Stimulated activated CD8-positive, alpha-beta memory T cell treated with anti-CD3 and anti-CD28 coated beads, Interleukin-15, amount 100 ng/mL, for 1 hour (primary cell): ENCODE measurements around the gene HOXC11.

Experiments used
- DNase-seq: peaks from one replicate; pipeline ENCODE4 v3.0.0-alpha.2; 2020; ENCODE audit warnings: low read depth

HOXC11 gene

DNA sequence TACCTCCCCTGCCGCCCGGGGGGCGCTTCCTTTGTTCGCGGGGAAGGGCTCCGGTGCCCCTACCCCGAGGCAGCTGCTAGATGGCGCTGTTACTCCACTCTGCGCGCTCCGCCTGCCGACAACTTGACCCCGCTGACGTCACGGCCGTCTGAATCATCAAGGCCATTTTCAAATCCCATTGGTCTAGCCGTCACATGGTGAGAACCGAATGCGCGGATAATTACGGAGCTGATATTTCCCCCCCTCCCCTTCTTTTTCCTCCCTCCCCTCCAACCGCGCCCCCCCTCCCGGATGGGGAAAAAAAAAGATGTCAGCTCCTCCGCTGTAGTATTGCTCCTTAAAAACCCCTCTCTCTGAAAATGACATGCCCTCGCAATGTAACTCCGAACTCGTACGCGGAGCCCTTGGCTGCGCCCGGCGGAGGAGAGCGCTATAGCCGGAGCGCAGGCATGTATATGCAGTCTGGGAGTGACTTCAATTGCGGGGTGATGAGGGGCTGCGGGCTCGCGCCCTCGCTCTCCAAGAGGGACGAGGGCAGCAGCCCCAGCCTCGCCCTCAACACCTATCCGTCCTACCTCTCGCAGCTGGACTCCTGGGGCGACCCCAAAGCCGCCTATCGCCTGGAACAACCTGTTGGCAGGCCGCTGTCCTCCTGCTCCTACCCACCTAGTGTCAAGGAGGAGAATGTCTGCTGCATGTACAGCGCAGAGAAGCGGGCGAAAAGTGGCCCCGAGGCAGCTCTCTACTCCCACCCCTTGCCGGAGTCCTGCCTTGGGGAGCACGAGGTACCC lies 12.2 kb downstream of the HOXC11 start, which contains the start of gene HOXC10:
Gene HOXC10, plus strand, starts transcription at position 246 of the 791 bp plus-strand sequence. Its CDS starts 114 bp downstream, at position 360.
- peak; percentile 54 for DNase-seq

DNA sequence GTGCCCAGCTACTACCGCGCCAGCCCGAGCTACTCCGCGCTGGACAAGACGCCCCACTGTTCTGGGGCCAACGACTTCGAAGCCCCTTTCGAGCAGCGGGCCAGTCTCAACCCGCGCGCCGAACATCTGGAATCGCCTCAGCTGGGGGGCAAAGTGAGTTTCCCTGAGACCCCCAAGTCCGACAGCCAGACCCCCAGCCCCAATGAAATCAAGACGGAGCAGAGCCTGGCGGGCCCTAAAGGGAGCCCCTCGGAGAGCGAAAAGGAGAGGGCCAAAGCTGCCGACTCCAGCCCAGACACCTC lies 12.7 kb downstream of the HOXC11 start:
- DNase-seq, result no peak

DNA sequence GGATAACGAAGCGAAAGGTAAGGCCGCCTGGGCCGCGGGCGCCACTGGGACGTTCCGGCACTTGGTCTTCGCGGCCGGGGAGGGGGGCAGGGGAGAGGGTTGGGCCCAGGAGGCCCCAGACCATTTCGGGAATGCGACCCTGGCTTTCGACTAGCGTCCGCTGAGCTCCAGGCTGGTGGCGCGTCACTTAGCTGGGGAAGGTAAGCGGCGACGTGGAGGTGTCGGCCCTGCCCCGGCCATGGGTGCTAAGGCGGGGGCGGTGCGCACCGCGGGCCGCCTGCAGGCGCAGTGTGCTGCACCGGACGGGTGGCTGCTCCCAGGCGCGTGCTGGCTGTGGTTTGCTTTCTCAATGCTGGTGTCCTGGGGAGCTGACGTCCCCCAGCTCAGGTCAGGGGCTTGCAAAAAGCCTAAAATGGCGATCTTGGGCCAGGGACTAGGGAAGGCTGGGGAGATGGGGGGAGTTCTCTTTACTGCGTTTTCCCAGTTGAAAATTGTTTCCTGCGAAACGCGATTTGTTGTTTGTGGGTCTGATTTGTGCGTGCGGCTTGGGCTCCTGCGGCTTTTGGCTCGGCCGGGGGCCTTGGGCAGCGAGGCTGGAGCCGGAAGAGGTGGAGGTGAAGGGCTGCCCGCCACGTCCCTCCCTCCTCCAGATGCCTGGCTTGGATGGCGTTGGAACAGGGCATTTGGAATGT lies 13.2 kb downstream of the HOXC11 start:
- DNase-seq, result no peak

DNA sequence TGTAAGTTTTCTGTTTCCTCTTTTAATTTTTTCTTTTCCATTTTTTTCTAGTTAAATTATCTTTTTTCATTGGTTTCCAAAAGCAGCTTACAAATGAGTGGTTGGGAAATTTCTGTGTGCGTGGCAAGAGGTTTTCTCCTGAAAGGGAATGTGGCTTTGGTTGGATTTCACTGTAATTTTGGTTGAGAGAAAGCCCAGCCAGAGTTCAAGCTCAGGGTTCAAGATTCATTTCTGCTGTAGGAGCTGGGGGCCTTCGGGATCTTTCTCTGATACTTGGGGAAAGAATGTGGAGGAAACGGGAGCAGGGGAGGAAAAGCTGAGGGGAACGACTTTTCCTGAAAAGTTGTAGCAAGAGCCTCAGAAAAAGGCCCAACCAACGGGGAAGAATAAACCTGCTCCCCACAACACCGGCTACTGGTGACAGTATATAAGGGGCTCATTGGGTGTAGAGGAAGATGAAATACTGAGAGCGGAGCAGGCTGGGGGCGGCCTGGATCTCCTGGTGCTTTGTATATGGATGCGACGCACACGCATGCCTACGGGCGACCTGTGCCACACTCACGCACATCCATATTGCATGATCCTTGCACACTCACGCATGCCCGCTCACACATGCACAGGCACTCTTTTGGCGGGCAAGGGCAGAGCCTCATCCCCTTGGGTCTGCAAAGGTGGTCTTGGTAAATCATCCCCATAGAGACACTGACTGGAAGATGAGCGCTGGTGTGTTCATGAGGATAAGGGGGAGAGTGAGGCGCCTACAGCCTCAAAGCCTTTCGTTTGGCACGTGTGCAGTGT lies 14.0 kb downstream of the HOXC11 start:
- DNase-seq, result no peak

DNA sequence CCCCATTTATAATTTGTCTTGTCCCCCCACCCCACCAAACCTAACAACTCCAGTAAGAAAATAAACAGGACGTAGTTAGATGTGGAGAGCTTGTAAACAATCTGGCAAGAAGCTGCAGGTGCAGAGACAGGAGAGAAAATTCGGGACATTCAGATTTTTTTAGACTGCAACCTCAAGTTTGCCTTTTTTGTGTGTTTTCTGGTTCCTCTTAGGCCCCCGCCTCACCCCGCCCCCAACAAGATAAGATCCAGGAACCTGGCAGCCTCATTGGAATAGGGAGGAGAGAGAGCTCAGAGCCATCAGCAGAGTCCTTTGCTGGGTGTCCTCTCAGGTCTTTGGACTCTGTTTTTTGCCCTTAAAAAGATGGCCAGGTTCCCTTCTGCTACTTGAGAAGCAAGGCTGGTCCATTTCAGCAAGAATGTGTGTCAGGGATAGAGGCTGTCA lies 14.9 kb downstream of the HOXC11 start:
- no peak for DNase-seq

DNA sequence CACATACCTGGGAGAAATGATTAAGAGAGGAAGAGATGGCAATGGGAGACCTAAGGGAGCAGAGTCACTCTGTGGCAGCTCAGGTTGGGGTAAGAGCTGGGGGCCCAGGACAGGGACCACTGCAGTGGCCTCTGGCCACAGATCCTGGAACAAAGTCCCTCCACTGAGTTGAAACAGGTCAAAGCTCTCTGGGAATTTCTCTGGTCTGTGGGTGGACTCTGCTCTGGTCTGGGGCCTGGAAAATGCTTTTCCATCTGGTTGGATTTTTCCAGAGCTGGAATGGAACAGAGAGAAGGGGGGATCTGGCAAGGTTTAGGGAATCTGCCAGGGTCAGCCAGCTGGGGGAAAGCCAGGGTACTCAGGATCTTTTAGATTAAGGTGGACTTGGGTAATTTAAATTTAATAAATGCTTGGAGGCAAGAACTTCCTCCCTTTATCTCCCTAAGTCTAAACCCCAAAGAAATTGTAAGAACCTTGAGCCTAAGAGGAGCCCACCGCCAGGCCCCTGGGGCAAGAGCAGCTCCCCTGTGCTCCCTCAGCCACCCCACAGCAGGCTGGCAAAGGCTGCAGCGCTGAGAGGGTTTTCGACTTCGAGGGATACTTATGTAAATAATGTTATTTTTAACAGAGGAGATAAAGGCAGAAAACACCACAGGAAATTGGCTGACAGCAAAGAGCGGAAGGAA lies 15.8 kb downstream of the HOXC11 start:
- no peak for DNase-seq

DNA sequence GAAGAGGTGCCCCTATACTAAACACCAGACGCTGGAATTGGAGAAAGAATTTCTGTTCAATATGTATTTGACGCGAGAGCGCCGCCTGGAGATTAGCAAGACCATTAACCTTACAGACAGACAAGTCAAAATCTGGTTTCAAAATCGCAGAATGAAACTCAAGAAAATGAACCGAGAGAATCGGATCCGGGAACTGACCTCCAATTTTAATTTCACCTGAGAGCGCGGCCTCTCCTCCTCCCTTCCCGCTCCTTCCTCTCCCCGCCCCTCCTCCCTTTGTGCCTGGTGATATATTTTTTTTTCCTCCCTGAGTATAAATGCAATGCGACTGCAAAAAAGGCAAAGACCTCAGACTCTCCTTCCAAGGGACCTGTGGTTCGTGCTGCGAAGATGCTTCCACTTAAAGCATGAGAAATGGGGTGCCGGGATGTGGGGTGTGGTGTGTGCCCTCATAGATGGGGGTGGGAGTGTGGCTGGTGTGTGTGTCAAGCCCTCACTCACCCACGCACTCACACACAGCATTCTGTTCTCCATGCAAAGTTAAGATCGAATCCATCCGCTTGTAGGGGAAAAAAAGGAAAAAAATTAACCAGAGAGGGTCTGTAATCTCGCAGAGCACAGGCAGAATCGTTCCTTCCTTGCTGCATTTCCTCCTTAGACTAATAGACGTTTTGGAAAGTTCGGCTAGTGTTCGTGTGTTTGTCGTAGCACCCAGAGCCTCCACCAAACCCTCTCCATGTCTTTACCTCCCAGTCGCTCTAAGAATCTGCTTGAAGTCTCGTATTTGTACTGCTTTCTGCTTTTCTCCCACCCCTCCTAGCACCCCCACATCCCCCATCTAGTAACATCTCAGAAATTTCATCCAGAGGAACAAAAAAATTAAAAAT lies 16.5 kb downstream of the HOXC11 start:
- no peak for DNase-seq

DNA sequence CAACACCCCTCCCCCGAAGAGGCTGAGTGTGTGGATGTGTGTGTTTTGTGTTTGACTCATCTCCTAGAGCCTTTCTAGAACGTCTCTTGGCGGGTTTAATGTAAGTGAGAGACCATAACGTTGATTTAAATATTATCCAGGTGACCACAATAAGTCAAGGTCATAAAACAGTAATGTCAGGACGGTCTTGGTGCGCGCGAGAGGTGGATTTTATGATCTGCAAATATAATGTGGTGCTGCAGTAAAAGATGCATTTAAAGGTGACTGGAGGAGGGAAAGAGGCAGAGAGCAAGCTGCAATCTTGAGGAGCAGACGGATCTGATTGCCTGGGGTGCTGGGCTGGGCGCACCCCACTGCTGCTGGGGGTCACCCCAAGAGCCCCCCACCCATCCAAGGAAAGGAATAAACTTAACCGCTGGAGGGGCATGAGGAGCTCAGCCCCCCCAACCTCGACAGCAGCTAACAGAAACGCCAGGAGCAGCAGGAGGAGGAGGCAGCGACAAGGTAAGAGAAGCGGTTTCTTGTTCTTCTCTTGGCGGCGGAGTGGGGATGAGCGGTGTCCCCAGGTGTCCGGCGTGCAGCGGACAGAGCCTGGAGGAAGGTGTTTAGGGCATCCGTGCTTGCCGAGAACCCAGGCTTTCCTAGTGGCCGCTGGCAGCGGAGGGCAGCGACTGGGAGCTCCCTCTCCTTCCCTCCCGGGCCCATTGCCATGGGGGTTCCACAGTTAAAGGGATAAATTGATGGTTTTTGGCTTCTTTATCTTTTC lies 17.6 kb downstream of the HOXC11 start:
- no peak for DNase-seq

DNA sequence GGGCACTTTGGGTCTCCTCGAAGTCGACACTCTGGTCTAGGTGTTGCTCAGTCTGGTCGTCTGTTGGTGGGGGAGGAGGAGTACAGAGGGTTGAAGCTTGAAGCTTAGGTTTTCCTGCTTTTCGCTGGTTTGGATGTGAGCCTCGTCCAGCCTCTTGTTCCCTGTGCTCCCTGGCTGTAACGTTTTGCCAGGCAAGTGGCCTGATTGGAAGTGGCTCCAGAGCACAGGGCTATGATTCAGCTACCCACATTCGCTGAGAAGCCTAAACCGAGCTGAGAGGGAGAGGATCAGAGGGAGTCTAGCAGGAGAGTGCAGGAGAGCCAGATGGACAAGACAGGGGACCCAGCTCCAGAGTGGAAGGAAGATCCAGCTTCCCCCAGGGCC lies 18.1 kb downstream of the HOXC11 start:
- no peak for DNase-seq

DNA sequence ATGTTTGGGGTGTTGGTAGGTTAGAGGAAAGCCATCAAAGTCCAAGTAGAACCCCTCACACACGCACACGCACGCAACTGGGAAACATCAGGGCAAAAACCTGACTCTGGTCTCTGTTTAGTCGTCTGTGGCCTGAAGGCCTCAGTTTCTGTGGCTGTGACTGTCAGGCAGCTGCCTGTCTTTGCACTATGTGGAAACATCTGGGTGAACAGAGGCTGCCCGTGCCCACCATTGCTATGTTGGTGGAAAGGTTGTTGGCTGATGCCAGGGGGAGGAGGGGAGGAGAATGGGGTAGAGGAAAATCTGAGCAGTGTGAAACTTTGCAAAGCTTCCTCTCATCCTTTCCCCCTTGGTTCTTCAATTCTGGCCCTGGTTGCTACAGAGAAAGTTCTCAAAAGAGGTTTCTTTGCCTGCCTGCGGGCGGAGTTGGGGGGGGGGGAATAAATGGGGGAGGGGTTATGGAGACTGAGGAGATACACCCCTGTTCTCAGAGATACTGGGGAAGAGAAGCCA lies 19.5 kb downstream of the HOXC11 start:
- no peak for DNase-seq

DNA sequence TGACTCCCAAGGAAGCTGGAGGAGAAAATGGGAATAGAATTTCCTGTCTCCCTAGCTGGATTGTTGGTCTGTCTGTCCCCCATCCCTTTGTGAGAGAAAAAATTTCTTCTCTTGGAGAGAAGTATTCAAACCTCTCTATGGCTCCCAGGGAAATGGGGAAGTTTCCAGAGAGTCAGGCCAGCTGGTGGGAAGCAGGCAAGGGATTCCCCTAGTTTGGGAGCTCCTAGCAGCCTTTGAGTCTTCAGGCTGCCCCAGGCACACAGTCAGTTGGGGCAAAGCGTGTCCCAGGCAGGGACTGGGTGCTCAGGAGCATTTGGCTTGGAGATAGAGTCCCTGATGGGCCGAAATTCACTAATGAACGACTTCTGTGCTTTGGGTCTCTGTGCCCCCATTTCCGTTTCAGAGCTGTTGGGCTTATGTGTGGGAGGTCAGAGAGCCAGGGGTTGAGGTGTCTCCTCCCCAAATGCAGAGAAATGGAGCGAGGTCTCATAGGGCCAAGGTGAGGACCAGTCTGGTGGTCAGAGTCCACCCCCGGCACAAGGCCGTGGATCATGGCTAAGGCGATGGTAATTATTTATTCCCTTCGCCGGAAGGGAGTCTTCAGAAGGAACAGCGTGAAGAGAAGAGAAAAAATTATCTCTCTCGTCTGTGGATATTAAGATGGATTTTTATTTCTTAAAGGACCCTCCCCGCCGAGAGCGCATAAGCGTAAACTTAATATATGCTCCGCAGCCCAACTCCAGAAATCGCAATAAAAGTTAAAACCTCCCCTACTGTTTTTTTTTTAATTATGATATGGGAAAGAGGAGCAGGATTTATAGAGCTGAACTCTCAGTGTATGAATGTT lies 20.5 kb downstream of the HOXC11 start:
- DNase-seq, result no peak

DNA sequence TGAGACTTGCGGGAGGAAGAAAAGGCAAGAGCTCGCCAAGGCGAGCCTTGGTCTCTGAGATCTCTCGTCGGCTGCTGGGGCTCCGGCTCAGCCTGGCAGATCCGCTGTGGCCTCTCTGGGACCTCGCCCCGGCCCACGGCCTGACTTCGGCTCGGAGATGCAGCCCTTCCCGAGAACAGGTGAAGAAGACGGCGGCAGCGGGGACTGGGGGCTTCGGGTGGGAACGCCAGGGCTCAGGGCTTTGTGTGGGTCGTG lies 21.0 kb downstream of the HOXC11 start:
- no peak for DNase-seq

DNA sequence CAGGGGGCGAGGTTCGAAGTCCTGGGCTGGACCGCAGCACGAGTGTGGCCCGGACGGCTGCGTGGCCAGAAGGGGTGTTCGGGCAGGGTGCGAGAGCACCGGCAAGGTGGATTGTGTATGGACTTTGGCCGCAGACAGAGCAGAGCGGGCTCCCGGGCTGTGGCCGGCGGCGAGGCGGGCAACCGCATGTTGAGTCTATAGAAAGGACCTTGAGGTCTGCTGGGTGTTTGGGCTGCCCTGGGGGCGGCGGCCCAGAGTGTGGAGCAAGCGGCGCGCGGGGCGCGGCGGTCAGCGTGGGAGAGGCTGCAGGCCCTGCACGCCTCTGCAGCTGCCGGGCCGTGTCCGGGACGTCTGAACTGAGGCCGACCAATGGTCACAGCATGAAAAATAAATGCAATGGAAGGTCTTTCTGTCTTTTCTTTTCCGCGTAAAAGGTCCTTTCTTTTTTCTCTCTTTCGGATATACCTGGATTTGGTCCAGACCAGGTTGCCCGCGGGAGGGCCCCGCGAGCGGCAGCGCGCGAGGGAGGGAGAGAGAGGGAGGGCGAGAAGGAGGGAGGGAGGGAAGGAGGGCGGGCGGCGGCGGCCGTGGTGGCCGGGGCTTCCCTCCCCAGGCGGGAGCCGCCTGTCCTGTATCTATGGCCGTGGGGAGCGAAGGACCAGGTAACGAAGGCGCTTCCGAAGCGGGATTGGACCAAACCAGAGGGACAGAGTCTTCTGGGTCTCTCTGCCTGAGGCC lies 21.5 kb downstream of the HOXC11 start:
- DNase-seq, result no peak

DNA sequence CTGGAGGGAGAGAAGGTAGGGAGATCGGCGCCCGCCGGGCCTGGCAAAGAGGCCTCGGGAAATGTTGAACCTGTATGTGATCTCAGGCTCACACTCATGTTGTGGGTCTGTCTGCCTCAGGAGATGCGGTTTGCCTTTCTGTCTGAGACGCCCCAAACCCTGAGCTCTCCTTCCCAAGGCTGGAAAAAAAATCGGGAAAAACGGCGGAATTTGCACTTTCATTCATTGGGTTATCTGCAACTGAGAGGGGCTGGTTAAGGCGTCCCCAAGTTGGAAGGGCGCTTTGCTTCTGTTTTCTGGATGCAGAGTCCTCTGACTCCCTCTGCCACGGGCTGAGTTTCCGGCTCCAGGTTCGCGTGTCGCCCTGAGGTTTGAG lies 22.1 kb downstream of the HOXC11 start:
- DNase-seq, result no peak

DNA sequence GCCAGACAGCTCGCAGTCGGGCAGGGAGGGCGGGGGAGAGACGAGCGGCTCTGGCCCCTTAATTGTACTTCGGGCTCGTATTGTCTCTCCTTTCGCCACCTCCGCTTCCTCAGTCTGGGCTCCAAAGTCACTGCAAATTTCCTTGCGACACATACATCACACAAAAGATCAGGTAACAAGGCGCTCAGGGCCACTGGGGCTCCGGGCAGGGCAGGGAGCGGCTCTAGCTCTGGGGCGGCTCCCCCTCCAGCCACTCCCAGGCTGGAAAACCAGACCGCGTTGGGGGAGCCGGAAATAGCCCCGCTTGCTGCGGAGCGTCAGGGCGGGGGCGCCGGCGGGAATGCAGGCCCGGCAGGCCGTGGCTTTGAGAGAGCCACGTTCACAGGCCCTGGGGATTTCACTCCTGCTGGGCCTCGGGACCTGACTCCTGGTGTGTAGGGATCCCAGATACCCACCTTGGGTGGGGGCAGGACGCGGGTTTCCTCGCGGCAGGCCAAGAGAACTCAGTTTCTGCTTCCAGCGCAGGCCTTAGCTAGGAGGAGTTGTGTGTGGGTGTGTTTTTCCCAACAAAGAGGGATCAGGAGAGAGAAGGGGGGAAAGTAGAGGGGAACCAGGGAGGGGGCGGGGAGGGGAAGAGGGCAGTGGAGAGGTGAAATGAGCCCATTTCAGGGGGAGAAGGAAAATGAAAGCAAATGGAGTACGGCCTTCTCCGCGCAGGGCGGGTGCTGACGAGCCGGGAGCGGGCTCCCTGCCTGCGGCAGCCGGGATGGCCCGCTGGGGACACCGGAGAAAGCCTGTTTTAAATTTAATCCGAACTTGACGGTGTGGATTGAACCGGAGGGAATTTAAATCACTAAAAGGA lies 22.7 kb downstream of the HOXC11 start:
- DNase-seq, result no peak

DNA sequence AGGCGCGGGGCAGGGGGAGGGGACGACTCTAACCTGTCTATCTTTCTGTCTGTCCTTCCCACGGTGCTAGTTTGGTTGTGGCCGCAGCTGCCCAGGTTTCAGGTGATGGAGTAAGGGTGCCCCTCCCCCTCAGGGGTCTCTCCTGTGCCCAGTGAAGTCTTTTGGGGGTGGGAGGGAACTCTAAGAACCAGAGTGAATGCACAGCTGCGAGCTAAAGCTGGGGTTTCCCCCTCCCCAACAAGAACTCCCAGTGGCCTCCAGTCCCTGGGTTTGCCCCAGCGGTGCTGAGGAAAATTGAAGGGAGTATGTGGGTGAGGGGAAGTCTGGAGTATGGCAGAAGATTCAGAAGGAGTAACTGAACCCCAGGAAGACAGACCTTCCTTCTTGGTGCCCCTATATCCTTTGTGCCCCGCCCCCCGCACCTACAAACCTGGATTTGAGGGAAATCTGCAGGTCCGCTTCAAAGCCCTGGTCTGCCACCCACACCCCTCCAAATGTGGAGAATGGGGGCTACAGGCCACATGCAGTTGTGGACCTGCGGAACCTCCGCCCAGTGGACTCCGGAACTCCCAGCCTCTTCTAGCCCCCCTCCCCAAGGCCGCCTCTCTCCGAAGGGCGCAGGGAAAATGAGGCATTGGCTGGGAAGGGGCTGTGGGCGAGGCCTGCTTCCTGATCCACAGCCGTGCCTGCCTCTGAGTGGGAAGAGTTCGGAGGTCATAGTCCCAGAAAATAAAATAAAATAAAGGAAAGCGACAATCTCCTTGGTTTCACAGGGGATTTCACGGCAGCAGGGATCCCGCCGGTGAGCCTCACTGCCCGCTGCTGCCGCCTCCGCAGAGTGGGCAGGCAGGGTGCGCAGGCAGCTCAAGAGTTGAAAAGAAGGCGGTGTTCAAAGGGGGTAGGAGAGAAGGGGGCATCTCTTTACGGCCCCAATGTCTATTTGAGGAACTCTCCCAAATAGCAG lies 23.6 kb downstream of the HOXC11 start:
- DNase-seq, result no peak
